Transverse colon (tissue), 4 donors: ENCODE data around the gene BTNL3. TPM values are rescaled to one million over a fixed set of nuclear protein-coding genes. Genes with fewer than 3 reads are reported as not detected.
"Not testable (repeated sequence)": the region's sequence is repeated elsewhere in the genome, so short reads cannot be mapped to it uniquely, and the experiment has no call there.

Source experiments
- DNase-seq: peaks from one replicate; pipeline ENCODE4 v3.0.0-alpha.2; 2019
- H3K27ac ChIP-seq, 4 donors: fragments of 200-600 bp; sonication (generic); 2 replicates each; pipeline ENCODE4 v1.5.1; 2016 to 2018; ENCODE audit warnings: inconsistent platforms in 4 of 4
- H3K27me3 ChIP-seq: fragments of 200-600 bp; sonication (generic); 2 replicates; pipeline ENCODE4 v1.5.1; 2017; ENCODE audit warnings: inconsistent platforms
- H3K36me3 ChIP-seq, 4 donors: fragments of 200-600 bp; sonication (generic); 2 replicates each; pipeline ENCODE4 v1.5.1; 2017 to 2019; ENCODE audit warnings: inconsistent platforms in 4 of 4
- H3K4me1 ChIP-seq, 4 donors: fragments of 200-600 bp; sonication (generic); 2 replicates each; pipeline ENCODE4 v1.5.1; 2017 to 2020; ENCODE audit warnings: inconsistent platforms in 4 of 4
- H3K4me3 ChIP-seq, 4 donors: fragments of 200-600 bp; sonication (generic); 1 replicate in 1 of 4; 2 replicates in 3 of 4; pipeline versions ENCODE4 v1.5.1 to v1.6.1; 2017 to 2019; ENCODE audit warnings: inconsistent platforms in 4 of 4
- H3K9me3 ChIP-seq, 2 donors: fragments of 200-600 bp; sonication (generic); 2 replicates each; pipeline ENCODE4 v1.5.1; 2017 to 2019; ENCODE audit warnings: inconsistent platforms in 2 of 2
- EP300 ChIP-seq: sonication (generic); formaldehyde crosslinking; IDR thresholded peaks from one replicate; pipeline ENCODE4 v1.6.1; 2017; ENCODE audit warnings: antibody characterized with exemption, low read depth
- POLR2A ChIP-seq: fragments of 450-650 bp; IDR thresholded peaks from one replicate; pipeline ENCODE4 v1.6.1; 2016; ENCODE audit warnings: antibody characterized with exemption, mild to moderate bottlenecking, moderate library complexity
- POLR2AphosphoS5 ChIP-seq, 3 donors: sonication (generic); formaldehyde crosslinking; IDR thresholded peaks; one replicate each; pipeline ENCODE4 v1.6.1; 2016; ENCODE audit warnings: antibody characterized with exemption in 3 of 3
- WGBS, 2 donors: methylation state at CpG; one replicate each; pipeline ENCODE4 v1.1.5; 2018; ENCODE audit warnings: low coverage in 1 of 2; 5-methylcytosine and 5-hydroxymethylcytosine counted together
- in situ Hi-C, 4 donors: fragments of 200-750 bp; cut with MboI; loops; one replicate each; pipeline versions ENCODE4 v1.15.0 to v1.15.1; 2017; ENCODE audit warnings: low sequenced_read_pairs in 3 of 4, low pct_ligation_motif_present in 1 of 4, low pct_unique_long_range_greater_than_20kb in 1 of 4
- intact Hi-C: fragments of 100-400 bp; cut with DNase I; formaldehyde crosslinking; loops from one replicate; pipeline ENCODE4 v1.15.1; 2023; ENCODE audit warnings: low total_unique reads
- total RNA-seq, 4 donors: library from RNA; depleted of rRNA; stranded (reverse); fragments of >200 nt; gene quantifications; one replicate each; pipeline ENCODE4 v1.1.0, GENCODE V29; 2016
- TF ChIP-seq, protein P1 (sequence below), 5 experiments: fragments of 200-600 bp in 3 of 5; fragments of 450-650 bp in 2 of 5; sonication (generic) in 3 of 5; IDR thresholded peaks; 1 replicate in 2 of 5; 2 replicates in 3 of 5; pipeline ENCODE4 v1.5.1; 2016 to 2017; ENCODE audit warnings: antibody characterized with exemption in 5 of 5, inconsistent platforms in 3 of 5, mild to moderate bottlenecking in 2 of 5, moderate library complexity in 1 of 5

Gene BTNL3
- total RNA-seq, 4 donors from 2014 or later = 15.7 to 146 (median 34.7) TPM

DNA sequence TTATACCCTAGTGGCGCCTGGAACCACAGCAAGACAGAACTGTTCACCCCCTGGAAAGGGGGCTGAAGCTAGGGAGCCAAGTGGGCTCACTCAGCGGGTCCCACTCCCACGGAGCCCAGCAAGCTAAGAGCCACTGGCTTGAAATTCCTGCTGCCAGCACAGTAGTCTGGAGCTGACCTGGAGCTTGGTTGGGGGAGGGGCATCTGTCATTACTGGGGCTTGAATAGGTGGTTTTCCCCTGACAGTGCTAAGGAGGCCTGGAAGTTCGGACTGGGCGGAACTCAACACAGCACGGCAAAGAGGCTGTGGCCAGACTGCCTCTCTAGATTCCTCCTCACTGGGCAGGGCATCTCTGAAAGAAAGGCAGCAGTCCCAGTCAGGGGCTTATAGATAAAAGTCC is 19.5 kb downstream of the BTNL3 start:
- no peak for DNase-seq
- no peak overlapping the region for H3K27ac ChIP-seq
- TF ChIP-seq POLR2A (no peak), EP300 (no peak), POLR2AphosphoS5 (IDR thresholded peaks at IDR 0.05) (no peak)
- TF ChIP-seq, protein P1, sequence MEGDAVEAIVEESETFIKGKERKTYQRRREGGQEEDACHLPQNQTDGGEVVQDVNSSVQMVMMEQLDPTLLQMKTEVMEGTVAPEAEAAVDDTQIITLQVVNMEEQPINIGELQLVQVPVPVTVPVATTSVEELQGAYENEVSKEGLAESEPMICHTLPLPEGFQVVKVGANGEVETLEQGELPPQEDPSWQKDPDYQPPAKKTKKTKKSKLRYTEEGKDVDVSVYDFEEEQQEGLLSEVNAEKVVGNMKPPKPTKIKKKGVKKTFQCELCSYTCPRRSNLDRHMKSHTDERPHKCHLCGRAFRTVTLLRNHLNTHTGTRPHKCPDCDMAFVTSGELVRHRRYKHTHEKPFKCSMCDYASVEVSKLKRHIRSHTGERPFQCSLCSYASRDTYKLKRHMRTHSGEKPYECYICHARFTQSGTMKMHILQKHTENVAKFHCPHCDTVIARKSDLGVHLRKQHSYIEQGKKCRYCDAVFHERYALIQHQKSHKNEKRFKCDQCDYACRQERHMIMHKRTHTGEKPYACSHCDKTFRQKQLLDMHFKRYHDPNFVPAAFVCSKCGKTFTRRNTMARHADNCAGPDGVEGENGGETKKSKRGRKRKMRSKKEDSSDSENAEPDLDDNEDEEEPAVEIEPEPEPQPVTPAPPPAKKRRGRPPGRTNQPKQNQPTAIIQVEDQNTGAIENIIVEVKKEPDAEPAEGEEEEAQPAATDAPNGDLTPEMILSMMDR (IDR thresholded peaks at IDR 0.05) = no peak
- WGBS, 2 donors = 76% methylated on average over 6 of the region's 6 CpGs; no CpG with 5 or more reads in 1 of the 2 donors
- in situ Hi-C loops = loop anchor here in 2 of 4 donors (5.0 kb wide), 1 partner anchor 66 kb away; no protein-coding TSS in a partner anchor
- H3K27me3 ChIP-seq = peaks cover 13% of the 10 kb centered on the region
- H3K4me3 ChIP-seq = no peak overlapping the region
- H3K9me3 ChIP-seq = no peaks in the 10 kb centered on the region
- intact Hi-C loops = loop anchor here (5.0 kb wide), 1 partner anchor 61 kb away; no protein-coding TSS in a partner anchor
- no peaks in the 10 kb centered on the region for H3K36me3 ChIP-seq
- H3K4me1 ChIP-seq = no peaks in the 10 kb centered on the region

DNA sequence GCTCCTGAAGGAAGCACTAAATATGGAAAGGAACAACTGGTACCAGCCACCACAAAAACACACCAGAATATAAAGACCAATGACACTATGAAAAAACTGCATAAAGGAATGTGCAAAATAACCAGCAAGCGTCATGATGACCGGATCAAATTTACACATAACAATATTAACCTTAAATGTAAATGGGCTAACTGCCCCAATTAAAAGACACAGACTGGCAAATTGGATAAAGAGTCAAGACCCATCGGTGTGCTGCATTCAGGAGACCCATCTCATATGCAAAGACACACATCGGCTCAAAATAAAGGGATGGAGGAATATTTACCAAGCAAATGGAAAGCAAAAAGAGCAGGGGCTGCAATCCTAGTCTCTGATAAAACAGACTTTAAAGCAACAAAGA is 21.4 kb downstream of the BTNL3 start:
- 83 to 96% methylated on average over 4 of the region's 4 CpGs for WGBS, 2 donors
- H3K4me1 ChIP-seq, intact Hi-C loops, H3K4me3 ChIP-seq, H3K9me3 ChIP-seq, DNase-seq, in situ Hi-C loops, H3K36me3 ChIP-seq, H3K27ac ChIP-seq: not testable (repeated sequence)
- peaks cover 13% of the 10 kb centered on the region for H3K27me3 ChIP-seq

DNA sequence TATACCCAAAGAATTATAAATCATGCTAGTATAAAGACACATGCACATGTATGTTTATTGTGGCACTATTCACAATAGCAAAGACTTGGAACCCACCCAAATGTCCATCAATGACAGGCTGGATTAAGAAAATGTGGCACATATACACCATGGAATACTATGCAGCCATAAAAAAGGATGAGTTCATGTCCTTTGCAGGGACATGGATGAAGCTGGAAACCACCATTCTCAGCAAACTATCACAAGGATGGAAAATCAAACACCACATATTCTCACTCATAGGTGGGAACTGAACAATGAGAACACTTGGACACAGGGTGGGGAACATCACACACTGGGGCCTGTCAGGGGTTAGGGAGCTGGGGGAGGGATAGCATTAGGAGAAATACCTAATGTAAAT is 26.0 kb downstream of the BTNL3 start:
- DNase-seq, H3K27ac ChIP-seq, H3K36me3 ChIP-seq, H3K27me3 ChIP-seq, H3K9me3 ChIP-seq, intact Hi-C loops, H3K4me3 ChIP-seq, in situ Hi-C loops, H3K4me1 ChIP-seq: not testable (repeated sequence)

DNA sequence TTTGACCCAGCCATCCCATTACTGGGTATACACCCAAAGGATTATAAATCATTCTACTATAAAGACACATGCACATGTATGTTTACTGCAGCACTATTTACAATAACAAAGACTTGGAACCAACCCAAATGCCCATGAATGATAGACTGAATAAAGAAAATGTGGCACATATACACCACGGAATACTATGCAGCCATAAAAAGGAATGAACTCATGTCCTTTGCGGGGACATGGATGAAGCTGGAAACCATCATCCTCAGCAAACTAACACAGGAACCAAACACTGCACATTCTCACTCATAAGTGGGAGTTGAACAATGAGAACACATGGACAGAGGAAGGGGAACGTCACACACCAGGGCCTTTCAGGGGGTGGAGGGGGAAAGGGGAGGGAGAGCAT is 28.8 kb downstream of the BTNL3 start:
- H3K4me3 ChIP-seq, H3K27ac ChIP-seq, intact Hi-C loops, H3K4me1 ChIP-seq, in situ Hi-C loops, H3K36me3 ChIP-seq, DNase-seq, H3K27me3 ChIP-seq: not testable (repeated sequence)
- peaks cover 9 to 12% of the 10 kb centered on the region in 2 donors for H3K9me3 ChIP-seq
- WGBS, 2 donors = 71 to 86% methylated on average over 1 to 3 of the region's 3 CpGs

DNA sequence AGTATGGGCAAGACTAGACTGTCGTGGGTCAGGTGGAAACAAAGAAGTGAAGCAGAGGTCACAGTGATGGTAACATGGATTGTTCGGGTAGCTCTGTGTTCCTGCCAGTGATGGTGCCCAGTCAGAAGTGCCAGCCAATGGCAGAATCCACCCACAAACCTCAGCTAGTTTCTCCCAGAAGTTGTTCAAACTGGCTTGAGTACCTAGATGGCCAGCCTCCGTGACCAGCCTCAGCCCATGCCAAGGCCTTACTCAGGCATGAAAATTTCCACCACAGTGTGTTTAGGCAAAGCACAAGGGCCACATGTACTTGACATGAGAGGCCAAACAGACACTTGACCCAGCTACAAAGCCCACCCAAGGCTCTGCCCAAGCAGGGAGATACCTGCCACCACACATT is 32.0 kb downstream of the BTNL3 start:
- H3K9me3 ChIP-seq = peaks cover 12 to 14% of the 10 kb centered on the region in 2 donors
- no peak for DNase-seq
- TF ChIP-seq POLR2AphosphoS5 (IDR thresholded peaks at IDR 0.05) (no peak), EP300 (no peak), POLR2A (no peak)
- TF ChIP-seq, protein P1 (IDR thresholded peaks at IDR 0.05) = no peak
- H3K4me3 ChIP-seq = no peak overlapping the region
- H3K36me3 ChIP-seq = no peaks in the 10 kb centered on the region
- WGBS, 2 donors = 88% methylated on average over 3 of the region's 3 CpGs; no CpG with 5 or more reads in 1 of the 2 donors
- in situ Hi-C loops = no loop called here
- H3K27ac ChIP-seq = no peak overlapping the region
- no peaks in the 10 kb centered on the region for H3K4me1 ChIP-seq
- intact Hi-C loops = no loop called here
- no peaks in the 10 kb centered on the region for H3K27me3 ChIP-seq
